HepG2 (cell line): ENCODE results near the gene TNFAIP2. TPM values are rescaled to one million over a fixed set of nuclear protein-coding genes. Genes with fewer than 3 reads are reported as not detected.
"Not testable (repeated sequence)": the region's sequence is repeated elsewhere in the genome, so short reads cannot be mapped to it uniquely, and the experiment has no call there.

Experiments
- ATAC-seq: fragments of 200-7000 bp; cut with Tn5 transposase; 3 replicates; pipeline ENCODE4 v1.9.1; 2020; ENCODE audit warnings: mild to moderate bottlenecking, moderate library complexity
- BruUV-seq: library from RNA; stranded (reverse); fragments of 400-500 nt; replicated peaks from 2 replicates; lab custom pipeline; 2021; lab: Mats Ljungman, UMichigan
- CTCF ChIA-PET: fragments of 300-600 bp; formaldehyde crosslinking; extraction: SDS; loops from one replicate; lab custom pipeline; 2021; ENCODE audit warnings: low total read pairs, inconsistent platforms, low intra/inter-chr PET ratio; lab: Yijun Ruan, JAX
- POLR2A ChIA-PET: fragments of 350-600 bp; sonication (Branson Sonifier 250); formaldehyde crosslinking; loops from one replicate; lab custom pipeline; 2020; ENCODE audit warnings: antibody characterized with exemption, inconsistent platforms; lab: Yijun Ruan, JAX
- DNase-seq: peaks from one replicate; pipeline ENCODE4 v3.0.0-alpha.2; 2015; ENCODE audit warnings: low spot score
- FAIRE-seq: peaks from 3 replicates; lab custom pipeline; 2011; peaks lifted over from hg19 to GRCh38; lab: Jason Lieb, UNC
- H2AFZ ChIP-seq: one replicate; pipeline ENCODE4 v1.6.1; 2011; ENCODE audit warnings: low read length, inconsistent platforms
- H3K27ac ChIP-seq: fragments of 300-600 bp; 3 replicates; pipeline ENCODE4 v1.8.0; 2011; ENCODE audit warnings: mixed run types, mild to moderate bottlenecking, mixed read lengths, low read length, inconsistent platforms; ENCODE audit not compliant: insufficient read depth; ENCODE audit errors: extremely low read length
- H3K27me3 ChIP-seq, 2 experiments: fragments of 200-600 bp in 1 of 2; 2 replicates in 1 of 2; 3 replicates in 1 of 2; pipeline versions ENCODE4 v1.6.0 to v1.8.0; 2011; ENCODE audit warnings: low read length in 2 of 2, mild to moderate bottlenecking in 2 of 2, moderate library complexity in 2 of 2, inconsistent platforms in 1 of 2; ENCODE audit not compliant: insufficient read depth in 2 of 2, control insufficient read depth in 1 of 2
- H3K36me3 ChIP-seq, 2 experiments: fragments of 200-600 bp in 1 of 2; replicated peaks in 1 of 2; 2 replicates in 1 of 2; 3 replicates in 1 of 2; pipeline versions ENCODE4 v1.5.1 to v1.8.0; 2011; ENCODE audit warnings: low read length in 2 of 2, inconsistent platforms in 1 of 2; ENCODE audit not compliant: insufficient read depth in 2 of 2, control insufficient read depth in 1 of 2
- H3K4me1 ChIP-seq: 2 replicates; pipeline ENCODE4 v1.5.1; 2012; ENCODE audit warnings: low read length, inconsistent platforms; ENCODE audit not compliant: insufficient read depth
- H3K4me2 ChIP-seq: 2 replicates; pipeline ENCODE4 v1.6.0; 2011; ENCODE audit warnings: low read depth, low read length, inconsistent platforms
- H3K4me3 ChIP-seq, 3 experiments: fragments of 200-600 bp in 1 of 3; sonication (generic), shearing (Covaris generic) in 1 of 3; replicated peaks in 1 of 3; 2 replicates each; pipeline ENCODE4 v1.5.1; 2011 to 2016; ENCODE audit warnings: low read length in 3 of 3, inconsistent platforms in 2 of 3, low read depth in 2 of 3, mild to moderate bottlenecking in 2 of 3, control low read depth in 1 of 3, mixed read lengths in 1 of 3; ENCODE audit not compliant: insufficient read depth in 1 of 3
- H3K79me2 ChIP-seq: one replicate; pipeline ENCODE4 v1.6.1; 2011; ENCODE audit warnings: low read length, inconsistent platforms; ENCODE audit not compliant: insufficient read depth
- H3K9ac ChIP-seq: 2 replicates; pipeline ENCODE4 v1.6.0; 2011; ENCODE audit warnings: mild to moderate bottlenecking, low read depth, low read length, inconsistent platforms; ENCODE audit not compliant: insufficient read depth
- H3K9me3 ChIP-seq: 2 replicates; pipeline ENCODE4 v1.5.1; 2012; ENCODE audit warnings: mild to moderate bottlenecking, low read length
- H4K20me1 ChIP-seq: 2 replicates; pipeline ENCODE4 v1.6.0; 2011; ENCODE audit warnings: inconsistent platforms, mild to moderate bottlenecking, low read length, moderate library complexity; ENCODE audit not compliant: insufficient read depth
- NFYB ChIP-seq: sonication (generic); formaldehyde crosslinking; IDR thresholded peaks from 2 replicates; pipeline ENCODE4 v1.4.0; 2020; ENCODE audit warnings: missing genetic modification reagents
- NFYC ChIP-seq: IDR thresholded peaks from 2 replicates; pipeline ENCODE4 v1.6.1; 2016; ENCODE audit warnings: missing genetic modification reagents, missing compliant biosample characterization
- NR2C2 ChIP-seq: sonication (generic); formaldehyde crosslinking; IDR thresholded peaks from 2 replicates; pipeline ENCODE4 v1.4.0; 2020; ENCODE audit warnings: missing genetic modification reagents, mild to moderate bottlenecking, moderate library complexity, borderline replicate concordance
- WGBS: methylation state at CpG from one replicate; pipeline ENCODE4 v1.1.6; 2017; ENCODE audit warnings: low lambda C conversion rate; 5-methylcytosine and 5-hydroxymethylcytosine counted together
- in situ Hi-C: cut with HindIII; loops from 2 replicates; pipeline ENCODE4 v1.10.0; 2017; ENCODE audit warnings: low pct_unique_long_range_greater_than_20kb; ENCODE audit not compliant: extremely low pct_ligation_motif_present
- intact Hi-C: fragments of 100-400 bp; cut with micrococcal nuclease; formaldehyde crosslinking; loops from one replicate; pipeline ENCODE4 v1.10.0; 2022; ENCODE audit not compliant: unreplicated experiment
- polyA plus RNA-seq, 8 experiments: library from polyadenylated mRNA; depleted of rRNA in 3 of 8; stranded (reverse) in 7 of 8; unstranded in 1 of 8; fragments of >200 nt; fragmentation: Illumina TruSeq in 4 of 8; extraction: Trizol in 4 of 8; gene quantifications; 2 replicates each; pipeline versions ENCODE4 v1.2.1 to v1.2.3, GENCODE V29; 2011 to 2016; ENCODE audit warnings: low read depth in 4 of 8, missing spikeins in 1 of 8, mixed read lengths in 1 of 8; ENCODE audit not compliant: insufficient read depth in 1 of 8
- total RNA-seq, 5 experiments: library from RNA; depleted of rRNA; stranded (reverse); fragments of >200 nt; fragmentation: Illumina TruSeq; extraction: Trizol; gene quantifications; 2 replicates each; pipeline ENCODE4 v1.2.3, GENCODE V29; 2016; ENCODE audit warnings: low read depth in 1 of 5

Gene TNFAIP2
- total and polyA plus RNA-seq, 2 of the 13 experiments (the other 11 are each of a cell fraction or from before 2014, with no cell fraction given) = 0.46 to 1.5 TPM

DNA sequence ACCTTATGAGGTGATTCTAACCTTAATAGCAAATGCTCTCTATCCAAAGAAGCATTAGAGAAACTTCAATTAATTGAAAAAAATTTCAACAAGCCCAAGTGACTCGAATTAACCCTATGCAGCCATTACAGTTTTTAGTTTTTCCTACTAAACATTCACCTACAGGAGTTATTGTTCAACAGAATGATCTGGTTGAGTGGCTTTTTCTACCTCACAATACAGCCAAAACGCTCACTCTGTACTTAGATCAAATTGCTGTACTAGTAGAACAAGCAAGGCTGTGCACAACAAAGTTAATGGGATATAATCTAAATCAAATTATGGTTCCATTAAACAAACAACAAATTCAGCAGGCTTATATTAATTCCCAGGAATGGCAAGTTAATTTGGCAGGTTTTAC is 50.6 kb downstream of the TNFAIP2 start:
- intact Hi-C loops, H3K4me3 ChIP-seq, in situ Hi-C loops, H3K36me3 ChIP-seq, H3K4me2 ChIP-seq, BruUV-seq, CTCF ChIA-PET, H3K27me3 ChIP-seq, FAIRE-seq, H3K9me3 ChIP-seq, DNase-seq, H2AFZ ChIP-seq, H3K27ac ChIP-seq, H3K79me2 ChIP-seq, H3K9ac ChIP-seq, ATAC-seq, H4K20me1 ChIP-seq, POLR2A ChIA-PET: not testable (repeated sequence)
- H3K4me1 ChIP-seq = peaks cover 23% of the 10 kb centered on the region
- WGBS = 2% methylated on average over 2 of the region's 2 CpGs

DNA sequence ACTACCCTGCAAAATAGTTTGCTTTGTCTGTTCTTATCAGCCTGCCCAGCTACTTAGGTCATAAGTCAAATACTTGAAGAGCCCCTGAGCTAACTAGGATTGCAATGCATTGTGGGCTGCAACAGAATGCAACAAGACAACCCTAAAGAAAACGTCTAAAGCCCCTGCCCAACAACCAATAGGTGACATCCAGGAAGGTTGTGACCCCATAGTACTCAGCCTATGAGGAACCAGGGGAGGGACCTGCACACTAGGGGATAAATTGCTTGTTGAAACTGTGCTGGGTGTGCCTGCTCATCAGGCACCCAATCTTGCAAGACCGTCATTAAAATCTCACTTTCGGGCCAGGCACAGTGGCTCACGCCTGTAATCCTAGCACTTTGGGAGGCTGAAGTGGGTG is 52.9 kb downstream of the TNFAIP2 start:
- ATAC-seq, FAIRE-seq, H3K36me3 ChIP-seq, H3K4me3 ChIP-seq, H4K20me1 ChIP-seq, DNase-seq, H3K79me2 ChIP-seq, POLR2A ChIA-PET, H3K4me2 ChIP-seq, H3K9me3 ChIP-seq, in situ Hi-C loops, H3K27ac ChIP-seq, H2AFZ ChIP-seq, BruUV-seq, CTCF ChIA-PET, intact Hi-C loops, H3K9ac ChIP-seq, H3K27me3 ChIP-seq: not testable (repeated sequence)
- 0% methylated on average over 3 of the region's 4 CpGs for WGBS
- TF ChIP-seq NR2C2 (CRISPR knock-in tag) = peak; percentile 77
- TF ChIP-seq NFYC (CRISPR knock-in tag) = 0 out of 2 replicates have a peak, but pooled peaks have one; percentile 19
- TF ChIP-seq NFYB = peak; percentile 48
- peaks cover 19% of the 10 kb centered on the region for H3K4me1 ChIP-seq
